Renal cortical epithelial cell (primary cell): ENCODE data around the gene SHKBP1. TPM values are rescaled to one million over a fixed set of nuclear protein-coding genes. Genes with fewer than 3 reads are reported as not detected.
"Not testable (repeated sequence)": the region's sequence is repeated elsewhere in the genome, so short reads cannot be mapped to it uniquely, and the experiment has no call there.

Experiments
- DNase-seq: peaks from one replicate; pipeline ENCODE4 v3.0.0-alpha.2; 2011; ENCODE audit warnings: low read depth
- total RNA-seq: library from RNA; depleted of rRNA; stranded (reverse); fragments of >200 nt; gene quantifications from 2 replicates; pipeline ENCODE4 v1.2.3, GENCODE V29; 2014

The SHKBP1 gene
- total RNA-seq, 1 donor from 2014 or later, result 53.5 TPM

DNA sequence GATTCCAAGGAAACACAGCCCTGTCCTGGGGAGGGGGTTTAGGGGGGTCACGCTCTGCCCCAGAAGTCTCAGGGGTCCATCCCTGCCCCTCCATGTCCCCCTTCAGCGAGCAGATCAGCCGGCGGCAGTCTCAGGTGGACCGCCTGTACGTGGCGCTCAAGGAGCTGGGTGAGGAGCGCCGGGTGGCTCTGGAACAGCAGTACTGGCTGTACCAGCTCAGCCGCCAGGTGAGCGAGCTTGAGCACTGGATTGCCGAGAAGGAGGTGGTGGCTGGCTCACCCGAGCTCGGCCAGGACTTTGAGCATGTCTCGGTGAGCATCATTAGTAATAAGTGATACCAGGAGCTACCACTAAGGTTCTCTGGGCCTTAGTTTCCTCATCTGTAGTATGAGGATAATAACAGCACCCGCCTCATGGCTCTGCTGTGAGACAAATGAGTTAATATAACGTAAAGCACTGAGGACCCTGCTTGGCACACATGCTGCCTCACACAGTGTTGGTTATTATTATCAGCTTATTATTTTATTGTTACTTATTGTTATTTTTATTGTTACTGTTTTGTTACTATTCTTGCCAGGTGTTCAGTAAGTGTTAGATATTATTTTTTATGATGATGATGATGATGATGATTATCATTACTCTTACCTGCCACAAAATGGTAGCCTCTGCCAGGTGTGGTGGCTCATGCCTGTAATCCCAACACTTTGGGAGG is 20.5 kb upstream of the SHKBP1 start:
- no peak for DNase-seq

DNA sequence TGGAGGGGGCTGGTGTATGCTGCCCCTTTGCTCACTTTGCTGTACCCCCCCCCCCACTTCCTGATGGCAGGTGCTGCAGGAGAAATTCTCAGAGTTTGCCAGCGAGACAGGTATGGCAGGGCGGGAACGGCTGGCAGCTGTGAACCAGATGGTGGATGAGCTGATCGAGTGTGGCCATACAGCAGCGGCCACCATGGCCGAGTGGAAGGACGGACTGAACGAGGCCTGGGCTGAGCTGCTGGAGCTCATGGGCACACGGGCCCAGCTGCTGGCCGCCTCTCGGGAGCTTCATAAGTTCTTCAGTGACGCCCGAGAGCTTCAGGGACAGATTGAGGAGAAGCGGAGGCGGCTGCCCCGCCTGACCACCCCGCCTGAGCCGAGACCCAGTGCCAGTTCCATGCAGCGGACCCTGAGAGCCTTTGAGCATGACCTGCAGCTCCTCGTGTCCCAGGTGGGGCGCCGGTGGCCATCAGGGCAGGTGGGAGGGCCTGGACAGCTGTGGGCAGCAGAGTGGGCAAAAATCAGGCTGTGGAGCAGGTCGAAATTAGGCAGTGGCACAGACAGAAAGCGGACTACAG is 19.6 kb upstream of the SHKBP1 start:
- DNase-seq, result no peak

GRCh38 chr19:40559394-40559793 is 17.3 kb upstream of the SHKBP1 start:
- DNase-seq, result no peak

- no peak for DNase-seq
Observed at GRCh38 chr19:40560092-40560507, 16.6 kb upstream of the SHKBP1 start.

GRCh38 chr19:40561947-40562346 is 14.7 kb upstream of the SHKBP1 start:
- no peak for DNase-seq

DNA sequence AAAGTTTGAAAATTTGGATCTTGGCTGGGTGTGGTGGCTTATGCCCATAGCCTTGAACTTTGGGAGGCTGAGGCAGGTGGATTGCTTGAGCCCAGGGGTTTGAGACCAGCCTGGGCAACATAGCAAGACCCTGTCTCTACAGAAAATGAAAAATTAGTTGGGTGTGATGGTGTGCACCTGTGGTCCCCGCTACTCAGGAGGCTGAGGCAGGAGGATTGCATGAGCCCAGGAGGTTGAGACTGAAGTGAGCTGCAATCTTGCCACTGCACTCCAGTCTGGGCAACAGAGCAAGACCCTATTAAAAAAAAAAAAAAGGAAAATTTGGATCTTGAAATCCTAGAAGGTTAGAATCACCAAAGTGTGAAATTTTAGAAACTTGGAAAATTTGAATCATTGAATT is 12.1 kb upstream of the SHKBP1 start:
- not testable (repeated sequence) for DNase-seq

DNA sequence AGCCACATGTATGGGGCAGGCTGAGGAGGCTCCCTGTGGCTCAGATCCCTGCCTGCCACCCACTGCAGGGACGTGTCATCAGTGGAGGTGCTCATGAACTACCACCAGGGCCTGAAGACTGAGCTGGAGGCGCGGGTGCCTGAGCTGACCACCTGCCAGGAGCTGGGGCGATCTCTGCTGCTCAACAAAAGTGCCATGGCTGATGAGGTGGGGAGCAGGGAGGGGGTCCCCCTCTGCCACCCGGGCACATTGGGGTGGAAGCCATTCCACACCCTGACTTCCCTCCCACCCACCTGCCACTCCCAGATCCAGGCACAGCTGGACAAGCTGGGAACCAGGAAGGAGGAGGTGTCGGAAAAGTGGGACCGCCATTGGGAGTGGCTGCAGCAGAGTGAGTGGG is 11.3 kb upstream of the SHKBP1 start:
- no peak for DNase-seq

- DNase-seq, result no peak
Observed at GRCh38 chr19:40565910-40566495, 10.7 kb upstream of the SHKBP1 start.

DNA sequence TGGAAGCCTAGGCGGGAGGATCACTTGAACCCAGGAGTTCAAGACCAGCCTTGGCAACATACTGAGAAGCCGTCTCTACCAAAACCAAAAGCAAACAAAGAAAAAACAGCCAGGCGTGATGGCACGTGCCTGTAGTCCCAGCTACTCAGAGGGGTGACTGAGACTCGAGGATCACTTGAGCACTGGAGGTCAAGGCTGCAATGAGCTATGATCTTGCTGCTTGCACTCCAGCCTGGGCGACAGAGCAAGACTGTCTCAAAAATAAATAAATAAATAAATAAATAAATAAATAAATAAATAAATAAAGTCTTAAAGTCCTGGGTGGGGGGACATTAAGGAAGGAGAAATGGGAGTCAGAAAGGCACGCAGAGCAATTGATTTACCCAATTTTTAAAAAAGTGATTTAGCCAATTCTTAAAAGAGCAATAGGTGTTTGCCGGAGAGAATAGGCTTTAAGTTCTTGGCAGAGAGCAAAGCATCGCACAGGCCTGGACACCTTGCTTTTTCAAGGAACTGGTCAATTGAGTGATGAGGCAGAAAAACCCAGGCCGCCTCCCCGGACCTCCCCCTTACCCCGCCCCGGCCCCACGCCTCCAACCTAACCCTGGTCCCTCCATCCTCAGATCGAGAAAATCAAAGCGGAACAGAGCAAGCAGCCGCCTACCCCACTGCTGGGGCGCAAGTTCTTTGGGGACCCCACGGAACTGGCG is 9.5 kb upstream of the SHKBP1 start:
- no peak for DNase-seq

DNA sequence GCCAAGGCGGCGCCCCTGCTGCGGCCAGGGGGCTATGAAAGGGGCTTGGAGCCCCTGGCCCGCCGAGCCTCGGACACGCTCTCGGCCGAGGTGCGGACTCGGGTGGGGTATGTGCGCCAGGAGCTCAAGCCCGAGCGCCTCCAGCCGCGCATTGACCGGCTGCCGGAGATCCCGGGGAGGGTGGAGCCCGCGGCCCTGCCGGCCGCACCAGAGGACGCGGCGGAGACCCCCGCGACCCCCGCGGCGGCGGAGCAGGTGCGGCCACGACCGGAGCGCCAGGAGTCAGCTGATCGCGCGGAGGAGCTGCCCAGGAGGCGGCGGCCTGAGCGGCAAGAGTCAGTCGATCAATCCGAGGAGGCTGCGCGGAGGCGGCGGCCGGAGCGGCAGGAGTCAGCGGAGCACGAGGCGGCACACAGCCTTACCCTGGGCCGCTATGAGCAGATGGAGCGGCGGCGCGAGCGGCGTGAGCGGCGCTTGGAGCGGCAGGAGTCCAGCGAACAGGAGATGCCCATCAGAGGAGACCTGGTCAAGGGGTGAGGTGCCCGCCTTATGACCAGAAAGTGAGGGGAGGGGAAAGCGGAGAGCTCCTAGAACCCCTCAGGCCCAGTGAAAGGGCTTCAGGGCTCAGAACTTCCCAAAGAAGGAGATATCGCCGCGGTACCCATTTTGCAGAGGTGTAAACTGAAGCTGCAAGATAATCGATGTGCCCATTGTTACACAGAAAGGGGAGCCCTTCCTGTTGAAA is 8.8 kb upstream of the SHKBP1 start:
- DNase-seq, result no peak

DNA sequence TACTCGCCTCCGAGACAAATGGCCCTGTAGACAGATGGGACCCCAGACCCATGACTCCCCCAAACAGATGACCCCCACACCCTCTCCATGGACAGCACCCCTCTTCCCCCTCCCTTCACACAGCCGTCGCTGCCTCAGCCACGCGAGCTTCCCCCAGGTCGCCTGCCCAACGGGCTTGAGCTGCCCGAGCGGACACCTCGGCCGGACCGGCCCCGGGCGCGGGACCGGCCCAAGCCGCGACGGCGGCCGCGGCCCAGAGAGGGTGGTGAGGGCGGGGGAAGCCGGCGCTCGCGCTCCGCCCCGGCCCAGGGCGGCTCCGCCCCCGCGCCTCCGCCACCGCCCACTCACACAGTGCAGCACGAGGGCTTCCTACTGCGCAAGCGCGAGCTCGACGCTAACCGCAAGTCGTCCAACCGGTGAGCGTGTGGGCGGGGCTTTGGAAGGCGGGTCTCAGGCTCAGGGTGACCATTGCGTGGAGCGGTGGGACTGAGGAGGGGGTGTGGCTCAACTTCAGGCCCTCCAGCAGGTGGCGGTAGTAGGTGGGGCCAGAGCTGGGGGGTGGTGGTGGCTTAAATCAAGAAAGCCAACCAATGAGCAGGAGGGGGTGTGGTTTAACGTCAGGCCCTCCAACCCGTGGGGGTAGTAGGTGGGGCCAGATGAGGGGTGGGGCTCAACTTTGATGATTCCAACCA is 6.2 kb upstream of the SHKBP1 start:
- peak; percentile 98 for DNase-seq

DNA sequence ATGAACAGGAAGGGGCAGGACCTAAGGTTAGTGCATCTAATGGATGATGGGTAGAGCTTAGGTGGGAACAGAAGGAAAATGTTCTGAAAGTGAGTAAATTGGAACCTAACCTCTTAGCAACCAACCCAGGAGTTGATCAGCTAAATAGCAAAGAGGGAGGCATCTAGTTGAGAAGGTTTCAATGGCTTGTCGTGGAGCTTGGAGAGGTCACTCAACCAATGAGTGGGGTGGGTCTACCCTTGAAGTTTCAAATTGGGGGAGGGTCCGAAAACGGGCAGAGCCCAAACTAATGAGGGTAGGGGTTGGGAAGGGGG is 5.7 kb upstream of the SHKBP1 start:
- no peak for DNase-seq

- DNase-seq, result no peak
Observed at GRCh38 chr19:40571831-40572495, 4.7 kb upstream of the SHKBP1 start.

DNA sequence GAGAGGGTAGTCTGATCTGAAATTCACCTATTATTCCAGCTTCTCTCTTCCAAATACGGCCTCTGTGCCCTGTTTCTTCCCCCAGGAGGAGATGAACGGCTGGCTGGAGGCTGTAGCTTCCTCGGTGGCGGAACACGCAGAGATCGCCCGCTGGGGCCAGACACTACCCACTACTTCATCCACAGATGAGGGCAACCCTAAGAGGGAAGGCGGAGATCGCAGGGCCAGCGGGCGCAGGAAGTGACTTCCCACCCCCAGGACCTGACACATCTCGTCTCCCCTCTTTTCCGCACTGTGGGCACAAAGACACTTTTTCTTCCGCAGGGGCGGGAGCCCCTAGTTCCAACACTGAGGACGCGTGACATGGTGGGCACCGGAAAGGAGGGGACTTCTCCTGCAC is 1.3 kb upstream of the SHKBP1 start:
- no peak for DNase-seq

DNA sequence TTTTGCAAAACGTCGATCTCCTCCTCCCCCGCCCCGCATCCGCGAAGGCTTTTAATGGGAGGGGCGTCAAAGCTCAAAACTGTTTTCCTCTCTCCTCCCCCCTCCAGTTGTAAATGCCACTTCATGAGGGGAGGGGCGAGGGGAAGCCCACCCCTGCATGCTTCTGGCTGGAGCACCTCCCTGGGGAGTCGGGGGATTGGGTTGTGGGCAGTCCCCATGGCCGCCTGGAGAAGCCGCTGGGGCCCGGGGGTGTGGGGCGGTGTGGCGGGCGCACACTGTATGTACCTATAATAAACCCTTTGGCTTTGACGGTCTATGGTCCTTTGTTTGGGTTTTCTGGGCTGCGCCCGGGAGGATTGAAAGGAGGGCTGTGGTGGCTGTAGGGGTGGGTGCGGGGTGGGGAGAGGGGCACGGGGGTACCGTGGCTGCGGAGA is 505 bp upstream of the SHKBP1 start:
- no peak for DNase-seq

GRCh38 chr19:40578442-40578908 is 1.8 kb downstream of the SHKBP1 start:
- no peak for DNase-seq

- DNase-seq, result no peak
Observed at GRCh38 chr19:40580619-40581018, 3.9 kb downstream of the SHKBP1 start.

DNA sequence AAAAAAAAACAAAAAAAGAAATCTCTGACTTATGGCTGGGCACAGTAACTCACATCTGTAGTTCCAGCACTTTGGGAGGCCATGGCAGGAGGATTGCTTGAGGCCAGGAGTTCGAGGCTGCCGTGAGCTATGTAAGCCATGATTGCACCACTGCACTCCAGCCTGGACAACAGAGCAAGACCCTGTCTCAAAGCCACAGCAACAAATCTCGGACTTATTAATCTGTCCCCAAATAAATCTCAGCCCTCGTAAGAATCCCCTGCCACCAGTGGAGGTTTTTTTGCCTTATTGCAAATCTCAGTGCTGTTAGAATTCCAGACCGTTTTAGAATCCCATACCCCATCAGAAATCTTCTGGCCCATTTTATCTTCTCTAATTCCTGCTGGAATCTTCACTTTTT is 4.9 kb downstream of the SHKBP1 start:
- DNase-seq, result no peak

DNA sequence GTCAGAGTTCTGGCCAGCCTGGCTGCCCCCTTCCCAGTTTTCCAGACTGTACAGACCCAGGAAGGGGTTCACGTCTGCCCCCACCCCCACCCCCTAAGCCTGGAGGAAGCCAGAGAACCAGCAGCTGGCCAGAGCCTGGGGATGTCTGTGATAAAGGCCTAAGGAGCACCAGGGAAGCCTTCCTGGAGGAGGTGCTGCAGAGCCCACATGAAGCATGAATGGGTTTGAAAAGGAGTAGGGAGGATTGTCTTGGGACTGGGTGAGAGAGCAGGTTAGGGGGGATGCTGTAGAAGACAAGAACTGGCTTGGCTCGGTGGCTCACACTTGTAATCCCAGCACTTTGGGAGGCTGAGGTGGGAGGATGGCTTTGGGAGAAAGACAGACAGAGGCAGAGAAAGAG is 5.8 kb downstream of the SHKBP1 start:
- DNase-seq, result no peak

DNA sequence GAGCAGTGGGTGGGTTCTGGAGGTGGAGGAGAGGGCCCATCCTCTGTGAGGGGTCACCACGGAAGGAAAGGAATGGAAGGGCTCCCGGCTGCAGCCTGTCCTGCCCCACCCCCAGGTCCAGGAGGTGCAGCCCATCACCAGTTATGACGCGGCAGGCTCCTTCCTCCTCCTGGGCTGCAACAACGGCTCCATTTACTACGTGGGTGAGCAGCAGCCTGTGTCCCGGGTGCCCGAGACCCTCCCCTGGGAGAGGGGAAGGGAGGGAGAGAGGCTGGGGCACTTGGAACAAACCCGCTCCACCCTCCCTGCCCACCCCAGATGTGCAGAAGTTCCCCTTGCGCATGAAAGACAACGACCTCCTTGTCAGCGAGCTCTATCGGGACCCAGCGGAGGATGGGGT is 6.6 kb downstream of the SHKBP1 start:
- DNase-seq, result no peak

DNA sequence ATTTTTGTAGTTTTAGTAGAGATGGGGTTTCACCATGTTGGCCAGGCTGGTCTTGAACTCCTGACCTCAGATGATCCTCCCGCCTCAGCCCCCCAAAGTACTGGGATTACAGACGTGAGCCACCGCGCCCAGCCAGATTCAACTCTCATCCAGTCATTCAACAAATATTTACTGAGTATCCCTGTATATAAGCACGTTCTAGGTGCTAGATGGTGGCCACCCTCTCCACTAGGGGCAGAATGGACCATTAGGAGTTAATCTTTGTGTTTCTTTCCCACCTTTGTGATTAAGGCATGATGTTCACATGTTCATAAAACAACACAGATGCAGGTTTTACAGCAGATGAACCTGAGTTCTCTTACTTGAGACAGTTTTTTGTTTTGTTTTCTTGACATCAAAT is 7.3 kb downstream of the SHKBP1 start:
- no peak for DNase-seq
